ENCODE measurements around the gene KCNK5.

Gene KCNK5

GRCh38 chr6:39243809-39244208 lies 14.5 kb upstream of the KCNK5 start:
- Histone ChIP-seq H3K9me3 (ENCODE audit: control insufficient read depth, insufficient read depth, low read length) (no peaks in the 10 kb centered on the region), H3K27ac (ENCODE audit: low read length) (no peak overlapping the region), H3K36me3 (ENCODE audit: control insufficient read depth, insufficient read depth, low read length) (no peaks in the 10 kb centered on the region), H3K4me1 (ENCODE audit: control insufficient read depth, insufficient read depth, low read length) (peaks cover 1% of the 10 kb centered on the region; the same call in 1 of the 2 replicates), H3K4me3 (ENCODE audit: low read length) (no peak overlapping the region), H3K27me3 (ENCODE audit: control insufficient read depth, insufficient read depth, low read length) (no peaks in the 10 kb centered on the region)
- no CpG with 5 or more reads among the region's 9 CpGs for WGBS (ENCODE audit: insufficient coverage, insufficient read length)
- DNase-seq (ENCODE audit: low read depth, low spot score): no peak

- Histone ChIP-seq H3K27ac (ENCODE audit: low read length) (no peak overlapping the region), H3K27me3 (ENCODE audit: control insufficient read depth, insufficient read depth, low read length) (no peaks in the 10 kb centered on the region), H3K36me3 (ENCODE audit: control insufficient read depth, insufficient read depth, low read length) (no peaks in the 10 kb centered on the region), H3K4me3 (ENCODE audit: low read length) (no peak overlapping the region), H3K4me1 (ENCODE audit: control insufficient read depth, insufficient read depth, low read length) (peaks cover 1% of the 10 kb centered on the region; the same call in 1 of the 2 replicates), H3K9me3 (ENCODE audit: control insufficient read depth, insufficient read depth, low read length) (no peaks in the 10 kb centered on the region)
- DNase-seq (ENCODE audit: low read depth, low spot score): no peak
- no CpG with 5 or more reads among the region's 3 CpGs for whole genome bisulfite sequencing (ENCODE audit: insufficient coverage, insufficient read length)
Measured at GRCh38 chr6:39240155-39240757, 11.0 kb upstream of the KCNK5 start.

DNA sequence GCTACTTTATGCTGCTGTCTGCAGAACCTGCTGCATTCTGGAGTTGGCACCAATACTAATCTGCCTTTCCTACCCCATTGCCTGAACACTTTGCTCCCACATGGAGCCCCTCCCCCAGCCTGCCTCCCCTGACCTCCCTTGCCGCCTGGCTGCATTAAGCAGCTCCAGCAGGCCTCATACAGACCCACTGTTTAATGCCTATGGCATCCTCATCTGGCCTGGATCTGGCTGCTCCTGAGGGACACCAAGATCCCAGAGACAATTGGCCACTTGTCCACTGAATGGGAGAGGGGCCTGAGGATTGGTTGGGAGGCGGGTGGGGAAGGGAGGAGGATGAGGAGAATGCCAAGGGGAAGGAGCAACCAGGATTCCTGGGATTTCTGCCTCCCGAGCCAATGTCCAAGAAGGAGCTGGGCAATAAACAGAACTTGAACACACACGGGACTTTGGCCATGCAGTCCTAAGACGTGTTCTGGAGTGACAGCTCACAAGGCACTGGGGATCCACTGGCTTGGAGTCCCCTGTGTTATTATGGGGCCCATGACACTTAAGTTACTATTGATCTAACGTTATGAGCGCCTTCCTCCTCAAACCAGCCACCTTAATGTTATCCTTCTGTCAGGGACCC lies 10.4 kb upstream of the KCNK5 start:
- H3K4me1 ChIP-seq (ENCODE audit: control insufficient read depth, insufficient read depth, low read length): peaks cover 1% of the 10 kb centered on the region; the same call in 1 of the 2 replicates
- H3K27ac ChIP-seq (ENCODE audit: low read length): no peak overlapping the region
- DNase-seq (ENCODE audit: low read depth, low spot score): no peak
- no peaks in the 10 kb centered on the region for H3K9me3 ChIP-seq (ENCODE audit: control insufficient read depth, insufficient read depth, low read length)
- H3K36me3 ChIP-seq (ENCODE audit: control insufficient read depth, insufficient read depth, low read length): no peaks in the 10 kb centered on the region
- no peaks in the 10 kb centered on the region for H3K27me3 ChIP-seq (ENCODE audit: control insufficient read depth, insufficient read depth, low read length)
- H3K4me3 ChIP-seq (ENCODE audit: low read length): no peak overlapping the region
- no CpG with 5 or more reads among the region's 7 CpGs for WGBS (ENCODE audit: insufficient coverage, insufficient read length)

GRCh38 chr6:39236742-39237141 lies 7.5 kb upstream of the KCNK5 start:
- WGBS (ENCODE audit: insufficient coverage, insufficient read length): no CpG with 5 or more reads among the region's 3 CpGs
- Histone ChIP-seq H3K4me1 (ENCODE audit: control insufficient read depth, insufficient read depth, low read length) (peaks cover 1% of the 10 kb centered on the region; the same call in 1 of the 2 replicates), H3K36me3 (ENCODE audit: control insufficient read depth, insufficient read depth, low read length) (no peaks in the 10 kb centered on the region), H3K9me3 (ENCODE audit: control insufficient read depth, insufficient read depth, low read length) (no peaks in the 10 kb centered on the region), H3K4me3 (ENCODE audit: low read length) (no peak overlapping the region), H3K27me3 (ENCODE audit: control insufficient read depth, insufficient read depth, low read length) (no peaks in the 10 kb centered on the region), H3K27ac (ENCODE audit: low read length) (no peak overlapping the region)
- DNase-seq (ENCODE audit: low read depth, low spot score): no peak

GRCh38 chr6:39233333-39233732 lies 4.1 kb upstream of the KCNK5 start:
- Histone ChIP-seq H3K4me1 (ENCODE audit: control insufficient read depth, insufficient read depth, low read length) (peaks cover 4% of the 10 kb centered on the region; the same call in 1 of the 2 replicates), H3K27ac (ENCODE audit: low read length) (no peak overlapping the region), H3K4me3 (ENCODE audit: low read length) (no peak overlapping the region), H3K36me3 (ENCODE audit: control insufficient read depth, insufficient read depth, low read length) (no peaks in the 10 kb centered on the region), H3K27me3 (ENCODE audit: control insufficient read depth, insufficient read depth, low read length) (no peaks in the 10 kb centered on the region), H3K9me3 (ENCODE audit: control insufficient read depth, insufficient read depth, low read length) (no peaks in the 10 kb centered on the region)
- no peak for DNase-seq (ENCODE audit: low read depth, low spot score)
- no CpG with 5 or more reads among the region's 8 CpGs for WGBS (ENCODE audit: insufficient coverage, insufficient read length)

DNA sequence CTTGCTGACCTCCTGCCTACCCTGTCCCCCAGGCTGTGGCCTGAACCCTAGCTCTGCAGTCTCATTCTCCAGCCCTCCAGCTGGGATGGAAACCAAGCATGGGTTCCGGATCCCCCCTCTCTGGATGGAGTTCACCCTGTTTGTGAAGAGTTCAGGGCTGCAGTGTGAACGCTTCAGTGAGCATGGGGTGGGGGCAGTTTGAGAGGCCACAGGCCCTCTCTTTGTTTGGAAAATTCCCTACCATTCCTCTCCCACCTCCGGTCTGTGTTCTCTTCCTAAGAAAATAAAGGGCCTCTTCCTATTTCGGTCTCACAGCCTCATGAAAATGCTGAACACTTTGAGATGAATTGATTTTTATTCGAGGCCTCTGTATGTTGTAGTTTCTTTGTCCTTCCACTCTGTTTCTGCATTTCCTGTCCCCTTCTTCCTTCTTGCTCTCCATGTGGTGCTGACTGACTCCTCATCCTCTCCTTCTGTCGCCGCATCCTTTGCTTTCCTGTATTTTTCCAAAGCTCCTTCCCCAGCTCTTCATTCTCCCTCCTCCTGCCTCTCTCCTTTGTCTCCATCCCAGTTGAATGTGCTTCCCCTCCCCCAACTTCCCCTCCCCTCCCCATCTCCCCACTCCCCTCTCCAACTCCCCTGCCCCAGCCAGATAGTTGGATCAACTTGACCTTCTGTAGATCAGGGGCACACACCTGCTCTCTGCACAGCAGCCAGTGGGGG lies 2.4 kb upstream of the KCNK5 start:
- DNase-seq (ENCODE audit: low read depth, low spot score): no peak
- Histone ChIP-seq H3K4me1 (ENCODE audit: control insufficient read depth, insufficient read depth, low read length) (peaks cover 4% of the 10 kb centered on the region; the same call in 1 of the 2 replicates), H3K36me3 (ENCODE audit: control insufficient read depth, insufficient read depth, low read length) (no peaks in the 10 kb centered on the region), H3K4me3 (ENCODE audit: low read length) (no peak overlapping the region), H3K9me3 (ENCODE audit: control insufficient read depth, insufficient read depth, low read length) (no peaks in the 10 kb centered on the region), H3K27ac (ENCODE audit: low read length) (peak overlapping the region; percentile 61), H3K27me3 (ENCODE audit: control insufficient read depth, insufficient read depth, low read length) (no peaks in the 10 kb centered on the region)
- WGBS (ENCODE audit: insufficient coverage, insufficient read length): no CpG with 5 or more reads among the region's 7 CpGs

DNA sequence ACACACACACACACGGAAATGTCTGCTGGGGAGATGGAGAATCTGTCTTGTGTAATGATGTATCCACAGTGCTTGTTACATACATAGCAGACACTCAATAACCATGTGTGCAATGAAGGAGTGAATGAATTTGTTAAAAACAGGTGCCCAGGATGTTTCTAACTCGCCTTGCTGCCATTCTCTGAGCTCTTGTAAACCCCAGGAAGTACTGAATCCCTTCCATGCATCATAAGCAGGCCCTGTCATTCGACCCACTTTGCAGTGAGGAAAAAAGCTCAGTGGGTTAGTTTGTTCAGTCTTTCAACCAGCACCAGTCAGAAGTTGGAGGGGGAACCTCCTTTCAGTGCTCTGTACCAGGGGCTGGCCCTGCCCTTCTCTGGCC lies 1.4 kb upstream of the KCNK5 start:
- Histone ChIP-seq H3K36me3 (ENCODE audit: control insufficient read depth, insufficient read depth, low read length) (no peaks in the 10 kb centered on the region), H3K27me3 (ENCODE audit: control insufficient read depth, insufficient read depth, low read length) (no peaks in the 10 kb centered on the region), H3K9me3 (ENCODE audit: control insufficient read depth, insufficient read depth, low read length) (no peaks in the 10 kb centered on the region), H3K4me1 (ENCODE audit: control insufficient read depth, insufficient read depth, low read length) (peaks cover 7% of the 10 kb centered on the region; the same call in 1 of the 2 replicates), H3K27ac (ENCODE audit: low read length) (no peak overlapping the region), H3K4me3 (ENCODE audit: low read length) (no peak overlapping the region)
- WGBS (ENCODE audit: insufficient coverage, insufficient read length): no CpG with 5 or more reads among the region's 3 CpGs
- DNase-seq (ENCODE audit: low read depth, low spot score): no peak

GRCh38 chr6:39228111-39228971 lies 934 bp downstream of the KCNK5 start:
- Histone ChIP-seq H3K4me3 (ENCODE audit: low read length) (peak overlapping the region; percentile 72; the same call in 1 of the 2 replicates), H3K4me1 (ENCODE audit: control insufficient read depth, insufficient read depth, low read length) (peaks cover 11% of the 10 kb centered on the region), H3K9me3 (ENCODE audit: control insufficient read depth, insufficient read depth, low read length) (no peaks in the 10 kb centered on the region), H3K27me3 (ENCODE audit: control insufficient read depth, insufficient read depth, low read length) (no peaks in the 10 kb centered on the region), H3K36me3 (ENCODE audit: control insufficient read depth, insufficient read depth, low read length) (no peaks in the 10 kb centered on the region), H3K27ac (ENCODE audit: low read length) (no peak overlapping the region)
- no CpG with 5 or more reads among the region's 41 CpGs for WGBS (ENCODE audit: insufficient coverage, insufficient read length)
- DNase-seq (ENCODE audit: low read depth, low spot score): no peak

- WGBS (ENCODE audit: insufficient coverage, insufficient read length): no CpG with 5 or more reads among the region's 9 CpGs
- H3K4me3 ChIP-seq (ENCODE audit: low read length): no peak overlapping the region; the same call in 1 of the 2 replicates
Measured at GRCh38 chr6:39227476-39227875, 1.8 kb downstream of the KCNK5 start.

More at GRCh38 chr6:39227476-39227875, 1.8 kb downstream of the KCNK5 start:
- no peak overlapping the region for H3K27ac ChIP-seq (ENCODE audit: low read length)
- H3K9me3 ChIP-seq (ENCODE audit: control insufficient read depth, insufficient read depth, low read length): no peaks in the 10 kb centered on the region
- no peaks in the 10 kb centered on the region for H3K36me3 ChIP-seq (ENCODE audit: control insufficient read depth, insufficient read depth, low read length)
- H3K4me1 ChIP-seq (ENCODE audit: control insufficient read depth, insufficient read depth, low read length): peaks cover 11% of the 10 kb centered on the region
- no peak for DNase-seq (ENCODE audit: low read depth, low spot score)
- no peaks in the 10 kb centered on the region for H3K27me3 ChIP-seq (ENCODE audit: control insufficient read depth, insufficient read depth, low read length)

Data from iPS DF 6.9 (cell line).